Parathyroid adenoma (tissue), 2 donors: Measurements from ENCODE around the gene CEP170B.
"Not testable (repeated sequence)": the region's sequence is repeated elsewhere in the genome, so short reads cannot be mapped to it uniquely, and the experiment has no call there.

ENCODE experiments used
- H2AFZ ChIP-seq: fragments of 300-600 bp; sonication (generic); one replicate; pipeline ENCODE4 v1.7.0; 2017; ENCODE audit warnings: antibody characterized with exemption, mild to moderate bottlenecking
- H3K27ac ChIP-seq: fragments of 300-600 bp; sonication (generic); one replicate; pipeline ENCODE4 v1.7.0; 2017
- H3K27me3 ChIP-seq: fragments of 300-600 bp; sonication (generic); one replicate; pipeline ENCODE4 v1.7.0; 2017; ENCODE audit warnings: low read length; ENCODE audit not compliant: control insufficient read depth, insufficient read depth
- H3K36me3 ChIP-seq: fragments of 300-600 bp; sonication (generic); one replicate; pipeline ENCODE4 v1.7.0; 2017; ENCODE audit warnings: low read length; ENCODE audit not compliant: control insufficient read depth, insufficient read depth
- H3K4me1 ChIP-seq: fragments of 300-600 bp; sonication (generic); one replicate; pipeline ENCODE4 v1.7.0; 2017; ENCODE audit warnings: control low read depth
- H3K4me2 ChIP-seq: fragments of 300-600 bp; sonication (generic); one replicate; pipeline ENCODE4 v1.7.0; 2017; ENCODE audit warnings: low read length
- H3K4me3 ChIP-seq: fragments of 300-600 bp; sonication (generic); one replicate; pipeline ENCODE4 v1.7.0; 2017; ENCODE audit warnings: low read depth, low read length
- H3K79me2 ChIP-seq: fragments of 300-600 bp; sonication (generic); one replicate; pipeline ENCODE4 v1.7.0; 2017; ENCODE audit warnings: control low read depth
- H3K9ac ChIP-seq: fragments of 300-600 bp; sonication (generic); one replicate; pipeline ENCODE4 v1.7.0; 2017; ENCODE audit warnings: mild to moderate bottlenecking
- H3K9me3 ChIP-seq: fragments of 300-600 bp; sonication (generic); one replicate; pipeline ENCODE4 v1.7.0; 2017; ENCODE audit warnings: low read length; ENCODE audit not compliant: control insufficient read depth
- CTCF ChIP-seq: fragments of 300-600 bp; sonication (generic); IDR thresholded peaks from one replicate; pipeline ENCODE4 v1.7.0; 2017; ENCODE audit warnings: antibody characterized with exemption, mild to moderate bottlenecking
- donor health status: primary hyperparathyroidism.

CEP170B gene

GRCh38 chr14:104852280-104852663 lies 12.8 kb upstream of the CEP170B start:
- H3K4me3 ChIP-seq: no peak overlapping the region
- no peaks in the 10 kb centered on the region for H3K27me3 ChIP-seq
- no peaks in the 10 kb centered on the region for H3K36me3 ChIP-seq
- H3K79me2 ChIP-seq: no peaks in the 10 kb centered on the region
- H3K4me1 ChIP-seq: no peaks in the 10 kb centered on the region
- no peak overlapping the region for H3K27ac ChIP-seq
- no peak overlapping the region for H2AFZ ChIP-seq
- no peak for TF ChIP-seq CTCF
- no peaks in the 10 kb centered on the region for H3K9me3 ChIP-seq
- H3K9ac ChIP-seq: no peak overlapping the region
- H3K4me2 ChIP-seq: peak overlapping the region; percentile 63

GRCh38 chr14:104855532-104856090 lies 9.5 kb upstream of the CEP170B start:
- Histone ChIP-seq H3K9ac (no peak overlapping the region), H3K4me1 (no peaks in the 10 kb centered on the region), H3K4me3 (no peak overlapping the region), H3K36me3 (no peaks in the 10 kb centered on the region), H3K4me2 (no peak overlapping the region), H2AFZ (no peak overlapping the region), H3K79me2 (peaks cover 5% of the 10 kb centered on the region), H3K9me3 (no peaks in the 10 kb centered on the region), H3K27ac (no peak overlapping the region), H3K27me3 (no peaks in the 10 kb centered on the region)
- TF ChIP-seq CTCF: no peak

GRCh38 chr14:104856157-104856868 lies 8.8 kb upstream of the CEP170B start:
- no peak for TF ChIP-seq CTCF
- Histone ChIP-seq H3K9me3 (no peaks in the 10 kb centered on the region), H3K27ac (no peak overlapping the region), H3K27me3 (no peaks in the 10 kb centered on the region), H3K4me3 (no peak overlapping the region), H3K4me1 (no peaks in the 10 kb centered on the region), H2AFZ (no peak overlapping the region), H3K36me3 (no peaks in the 10 kb centered on the region), H3K4me2 (no peak overlapping the region), H3K79me2 (peaks cover 7% of the 10 kb centered on the region), H3K9ac (no peak overlapping the region)

- Histone ChIP-seq H3K9ac (no peak overlapping the region), H3K9me3 (no peaks in the 10 kb centered on the region), H3K27ac (no peak overlapping the region), H3K4me2 (no peak overlapping the region), H3K4me1 (no peaks in the 10 kb centered on the region), H3K79me2 (peaks cover 8% of the 10 kb centered on the region), H3K4me3 (no peak overlapping the region), H2AFZ (no peak overlapping the region), H3K36me3 (no peaks in the 10 kb centered on the region), H3K27me3 (no peaks in the 10 kb centered on the region)
- no peak for TF ChIP-seq CTCF
These were observed 7.9 kb upstream of the CEP170B start for GRCh38 chr14:104856869-104857860.

- H3K27me3 ChIP-seq, H3K9ac ChIP-seq, H3K4me3 ChIP-seq, H3K4me1 ChIP-seq, H3K27ac ChIP-seq, H2AFZ ChIP-seq, H3K9me3 ChIP-seq, H3K79me2 ChIP-seq, H3K4me2 ChIP-seq, H3K36me3 ChIP-seq: not testable (repeated sequence)
These were observed 7.1 kb upstream of the CEP170B start for GRCh38 chr14:104857931-104858330.
